Lung (tissue), 12 donors: ENCODE measurements around the gene TSSK6. TPM values are rescaled to one million over a fixed set of nuclear protein-coding genes. Genes with fewer than 3 reads are reported as not detected.

Experiments
- ATAC-seq: fragments of 200-7000 bp; cut with Tn5 transposase; one replicate; pipeline ENCODE4 v1.9.1; 2020; ENCODE audit warnings: moderate number of reproducible peaks; ENCODE audit not compliant: insufficient read depth, low FRiP score
- DNase-seq, 3 donors: peaks; one replicate each; pipeline ENCODE4 v3.0.0-alpha.2; 2013 to 2017
- H3K27ac ChIP-seq, 2 donors: one replicate each; pipeline ENCODE4 v1.5.1; 2013; ENCODE audit warnings: mild to moderate bottlenecking in 2 of 2, moderate library complexity in 2 of 2, control low read depth in 1 of 2, inconsistent platforms in 1 of 2, low read depth in 1 of 2, low read length in 1 of 2
- H3K27me3 ChIP-seq, 3 donors: one replicate each; pipeline ENCODE4 v1.5.1; 2013; ENCODE audit warnings: low read length in 2 of 3; ENCODE audit not compliant: control insufficient read depth in 3 of 3, insufficient read depth in 3 of 3
- H3K36me3 ChIP-seq, 4 donors: one replicate each; pipeline ENCODE4 v1.5.1; 2013; ENCODE audit warnings: low read length in 4 of 4, mild to moderate bottlenecking in 1 of 4, moderate library complexity in 1 of 4; ENCODE audit not compliant: control insufficient read depth in 4 of 4, insufficient read depth in 4 of 4
- H3K4me1 ChIP-seq, 5 donors: one replicate each; pipeline ENCODE4 v1.5.1; 2013; ENCODE audit warnings: low read length in 5 of 5, mild to moderate bottlenecking in 2 of 5, moderate library complexity in 1 of 5; ENCODE audit not compliant: control insufficient read depth in 5 of 5, insufficient read depth in 5 of 5
- H3K4me3 ChIP-seq: one replicate; pipeline ENCODE4 v1.5.1; 2013; ENCODE audit warnings: mild to moderate bottlenecking, control low read depth, moderate library complexity
- H3K9ac ChIP-seq, 2 donors: one replicate each; pipeline ENCODE4 v1.5.1; 2013; ENCODE audit warnings: low read length in 2 of 2, control low read depth in 1 of 2; ENCODE audit not compliant: insufficient read depth in 1 of 2
- H3K9me3 ChIP-seq, 4 donors: one replicate each; pipeline ENCODE4 v1.5.1; 2013; ENCODE audit warnings: low read length in 3 of 4, mild to moderate bottlenecking in 1 of 4, moderate library complexity in 1 of 4; ENCODE audit not compliant: control insufficient read depth in 4 of 4, insufficient read depth in 3 of 4
- WGBS, 2 donors: extraction: QIAGEN DNeasy Blood & Tissue Kit; methylation state at CpG; one replicate each; pipeline ENCODE4 v1.1.7; 2013; 5-methylcytosine and 5-hydroxymethylcytosine counted together
- polyA plus RNA-seq, 2 donors: library from polyadenylated mRNA; stranded (reverse); fragments of 200-250 nt; gene quantifications; one replicate each; pipeline ENCODE4 v1.2.1, GENCODE V29; 2013
- total RNA-seq, 2 donors: library from RNA; depleted of rRNA in 1 of 2; stranded (reverse); fragments of >200 nt in 1 of 2; gene quantifications; one replicate each; pipeline ENCODE4 v1.2.1, GENCODE V29; 2014 to 2021
- TF ChIP-seq, protein P1 (sequence below): IDR thresholded peaks from 2 replicates; pipeline ENCODE4 v1.5.1; 2012; ENCODE audit warnings: mild to moderate bottlenecking; ENCODE audit errors: control extremely low read depth, extremely low read depth
- donor health status: control.
- donor health status: control.
- donor health status: Bipolar disorder and iron deficiency.
- donor health status: healthy.
- donor health status: DM: yes; HTN: yes; CAD: no.

TSSK6 gene
- total and polyA plus RNA-seq, 4 donors = 0.89 to 3.1 (median 2.0) TPM

- Histone ChIP-seq H3K27me3 (no peaks in the 10 kb centered on the region), H3K27ac (no peak overlapping the region), H3K9ac (no peak overlapping the region), H3K36me3 (peaks cover 0 to 10% (median 3%) of the 10 kb centered on the region in 4 donors), H3K9me3 (peaks cover 0 to 2% (median 0%) of the 10 kb centered on the region in 4 donors), H3K4me1 (peaks cover 0 to 9% (median 6%) of the 10 kb centered on the region in 5 donors), H3K4me3 (no peak overlapping the region)
- 87 to 92% methylated on average over 10 of the region's 10 CpGs for WGBS, 2 donors
- TF ChIP-seq, protein P1, sequence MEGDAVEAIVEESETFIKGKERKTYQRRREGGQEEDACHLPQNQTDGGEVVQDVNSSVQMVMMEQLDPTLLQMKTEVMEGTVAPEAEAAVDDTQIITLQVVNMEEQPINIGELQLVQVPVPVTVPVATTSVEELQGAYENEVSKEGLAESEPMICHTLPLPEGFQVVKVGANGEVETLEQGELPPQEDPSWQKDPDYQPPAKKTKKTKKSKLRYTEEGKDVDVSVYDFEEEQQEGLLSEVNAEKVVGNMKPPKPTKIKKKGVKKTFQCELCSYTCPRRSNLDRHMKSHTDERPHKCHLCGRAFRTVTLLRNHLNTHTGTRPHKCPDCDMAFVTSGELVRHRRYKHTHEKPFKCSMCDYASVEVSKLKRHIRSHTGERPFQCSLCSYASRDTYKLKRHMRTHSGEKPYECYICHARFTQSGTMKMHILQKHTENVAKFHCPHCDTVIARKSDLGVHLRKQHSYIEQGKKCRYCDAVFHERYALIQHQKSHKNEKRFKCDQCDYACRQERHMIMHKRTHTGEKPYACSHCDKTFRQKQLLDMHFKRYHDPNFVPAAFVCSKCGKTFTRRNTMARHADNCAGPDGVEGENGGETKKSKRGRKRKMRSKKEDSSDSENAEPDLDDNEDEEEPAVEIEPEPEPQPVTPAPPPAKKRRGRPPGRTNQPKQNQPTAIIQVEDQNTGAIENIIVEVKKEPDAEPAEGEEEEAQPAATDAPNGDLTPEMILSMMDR = no peak
- ATAC-seq = no peak
- no peak for DNase-seq
Measured at GRCh38 chr19:19517235-19517619, 1.9 kb upstream of the TSSK6 start.

GRCh38 chr19:19515642-19516519 lies 533 bp upstream of the TSSK6 start, which contains the start of gene NDUFA13:
NDUFA13 (plus strand) TSS chr19:19516225; CDS start chr19:19516239, 14 bp downstream.
- 6 to 7% methylated on average over 61 of the region's 61 CpGs for WGBS, 2 donors
- Histone ChIP-seq H3K36me3 (peaks cover 0 to 10% (median 3%) of the 10 kb centered on the region in 4 donors), H3K9me3 (peaks cover 0 to 2% (median 0%) of the 10 kb centered on the region in 4 donors), H3K27me3 (no peaks in the 10 kb centered on the region), H3K4me3 (peak within 1 kb of the TSS; percentile 81), H3K9ac (peak within 1 kb of the TSS; percentile 19 to 88), H3K4me1 (peaks cover 0 to 9% (median 6%) of the 10 kb centered on the region in 5 donors), H3K27ac (peak within 1 kb of the TSS; percentile 84 to 87)
- DNase-seq (peak; percentile 96 to 97 (median 96)), ATAC-seq (peak; percentile 91)
- TF ChIP-seq, protein P1 = no peak

DNA sequence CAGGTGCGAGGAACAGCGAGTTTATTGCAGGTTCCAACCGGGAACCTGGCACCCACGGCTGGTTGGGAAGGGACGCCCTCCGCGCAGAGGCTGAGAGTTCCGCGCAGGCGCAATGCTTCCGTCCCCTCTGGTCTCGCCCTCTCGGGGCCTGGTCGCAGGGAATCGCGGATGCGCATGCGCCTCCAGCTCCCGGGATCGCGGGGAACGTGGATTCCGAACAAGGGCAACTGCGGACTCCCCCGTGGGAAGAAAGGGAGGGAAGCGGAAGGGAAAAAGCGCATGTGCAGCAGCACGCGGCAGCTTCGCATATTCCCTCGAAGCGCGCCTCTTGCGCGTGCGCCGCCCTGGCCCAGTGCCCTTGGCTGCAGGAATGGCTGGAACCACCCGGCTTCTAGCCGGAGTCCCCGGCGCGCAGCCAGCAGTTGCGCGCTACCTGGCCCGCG lies 1.1 kb downstream of the TSSK6 start:
- ATAC-seq (no peak), DNase-seq (peak; percentile 83 to 88 (median 84))
- H3K36me3 ChIP-seq = peaks cover 0 to 2% (median 1%) of the 10 kb centered on the region in 4 donors
- 21 to 30% methylated on average over 45 to 46 of the region's 46 CpGs for WGBS, 2 donors
- TF ChIP-seq, protein P1 = no peak
- no peaks in the 10 kb centered on the region for H3K27me3 ChIP-seq
- H3K4me3 ChIP-seq = no peak overlapping the region
- peaks cover 0 to 2% (median 0%) of the 10 kb centered on the region in 4 donors for H3K9me3 ChIP-seq
- peaks cover 0 to 9% (median 6%) of the 10 kb centered on the region in 5 donors for H3K4me1 ChIP-seq
- no peak overlapping the region for H3K9ac ChIP-seq
- H3K27ac ChIP-seq = no peak overlapping the region
